Esophagus (tissue), 2 donors: Measurements from ENCODE around the gene EFCAB10. TPM values are rescaled to one million over a fixed set of nuclear protein-coding genes. Genes with fewer than 3 reads are reported as not detected.
"Not testable (repeated sequence)": the region's sequence is repeated elsewhere in the genome, so short reads cannot be mapped to it uniquely, and the experiment has no call there.

Source experiments
- H3K27ac ChIP-seq, 2 donors: one replicate each; pipeline ENCODE4 v1.5.1; 2013; ENCODE audit warnings: low read depth in 2 of 2, mild to moderate bottlenecking in 2 of 2, inconsistent platforms in 1 of 2, low read length in 1 of 2, moderate library complexity in 1 of 2
- H3K27me3 ChIP-seq, 2 donors: one replicate each; pipeline ENCODE4 v1.6.1; 2013; ENCODE audit warnings: low read length in 2 of 2, control low read depth in 1 of 2, mild to moderate bottlenecking in 1 of 2; ENCODE audit not compliant: insufficient read depth in 2 of 2, control insufficient read depth in 1 of 2
- H3K36me3 ChIP-seq, 2 donors: one replicate each; pipeline ENCODE4 v1.6.1; 2013; ENCODE audit warnings: low read length in 1 of 2; ENCODE audit not compliant: control insufficient read depth in 2 of 2, insufficient read depth in 2 of 2
- H3K4me1 ChIP-seq, 2 donors: one replicate each; pipeline ENCODE4 v1.6.1; 2013; ENCODE audit warnings: low read length in 1 of 2; ENCODE audit not compliant: control insufficient read depth in 2 of 2, insufficient read depth in 2 of 2
- H3K4me3 ChIP-seq, 2 donors: one replicate each; pipeline ENCODE4 v1.5.1; 2013; ENCODE audit warnings: low read length in 2 of 2, mild to moderate bottlenecking in 2 of 2, low read depth in 1 of 2, moderate library complexity in 1 of 2
- H3K9me3 ChIP-seq, 2 donors: one replicate each; pipeline ENCODE4 v1.6.1; 2013; ENCODE audit warnings: mild to moderate bottlenecking in 2 of 2, low read depth in 1 of 2, low read length in 1 of 2, moderate library complexity in 1 of 2; ENCODE audit not compliant: control insufficient read depth in 2 of 2, insufficient read depth in 1 of 2
- WGBS, 2 donors: extraction: QIAGEN DNeasy Blood & Tissue Kit; methylation state at CpG; one replicate each; pipeline ENCODE4 v1.1.7; 2013; 5-methylcytosine and 5-hydroxymethylcytosine counted together
- polyA plus RNA-seq, 2 donors: library from polyadenylated mRNA; stranded (reverse); fragments of 200-250 nt; gene quantifications; one replicate each; pipeline ENCODE4 v1.2.3, GENCODE V29; 2013
- donor health status: healthy with polysubstance abuse.
- donor health status: Bipolar disorder and iron deficiency.

Gene EFCAB10
- polyA plus RNA-seq, 2 donors, result 0.02 TPM; not detected in 1

DNA sequence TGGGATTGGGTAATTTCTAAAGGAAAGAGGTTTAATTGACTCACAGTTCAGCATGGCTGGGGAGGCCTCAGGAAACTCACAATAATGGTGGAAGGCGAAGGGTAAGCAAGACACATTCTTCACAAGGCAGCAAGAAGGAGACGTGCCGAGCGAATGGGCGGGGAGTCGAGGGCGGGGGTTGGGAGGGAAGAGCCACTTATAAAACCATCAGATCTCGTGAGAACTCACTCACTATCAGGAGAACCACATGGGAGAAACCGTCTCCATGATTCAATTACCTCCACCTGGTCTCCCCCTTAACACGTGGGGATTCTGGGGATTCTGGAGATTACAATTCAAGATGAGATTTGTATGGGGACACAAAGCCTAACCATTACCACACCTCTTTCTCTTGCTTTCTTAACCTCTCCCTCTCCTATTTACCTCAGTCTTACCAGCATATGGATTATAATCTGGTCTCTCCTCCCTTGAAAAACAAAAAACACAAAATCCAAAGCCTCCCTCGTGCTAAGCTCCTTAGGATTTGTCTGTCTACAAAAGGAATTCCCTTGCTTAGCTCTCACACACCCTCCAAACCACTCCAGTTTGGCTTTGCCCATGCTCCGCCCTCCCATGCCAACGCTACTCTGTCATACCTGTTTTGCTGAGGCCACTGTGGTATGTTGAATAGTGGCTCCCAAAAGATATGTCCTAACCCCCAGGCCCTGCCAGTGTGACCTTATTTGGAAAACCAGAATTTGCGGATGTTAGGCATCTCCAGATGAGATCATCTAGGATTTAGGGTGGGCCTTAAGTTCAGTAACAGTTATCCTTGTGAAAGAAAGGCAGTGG, 19.6 kb upstream of the EFCAB10 start:
- H3K36me3 ChIP-seq, result no peaks in the 10 kb centered on the region
- H3K4me3 ChIP-seq, result no peak overlapping the region
- H3K9me3 ChIP-seq, result no peaks in the 10 kb centered on the region
- no peak overlapping the region for H3K27ac ChIP-seq
- no peaks in the 10 kb centered on the region for H3K27me3 ChIP-seq
- H3K4me1 ChIP-seq, result no peaks in the 10 kb centered on the region
- 75% methylated on average over 14 of the region's 14 CpGs for WGBS, 2 donors

DNA sequence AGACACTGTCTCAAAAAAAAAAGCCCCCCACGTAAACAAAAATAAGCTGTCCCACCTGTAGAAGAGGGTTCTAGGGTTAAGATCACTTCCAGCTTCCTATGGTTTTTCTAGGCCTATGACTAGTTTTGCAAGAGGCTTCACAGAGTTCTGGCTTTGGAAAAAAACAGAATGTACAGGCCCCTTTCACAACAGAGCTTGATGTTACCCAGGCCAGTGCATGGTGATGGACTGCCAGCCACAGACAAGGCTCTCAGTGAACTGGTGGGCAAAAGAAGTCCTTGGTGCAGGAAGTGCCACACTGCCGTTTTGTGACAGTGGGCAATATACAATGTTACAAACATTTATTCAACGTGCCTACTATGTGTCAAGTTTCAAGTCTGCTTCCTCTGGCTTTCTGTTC, 18.3 kb upstream of the EFCAB10 start:
- Histone ChIP-seq H3K27ac (no peak overlapping the region), H3K4me3 (no peak overlapping the region)
- 72 to 76% methylated on average over 3 of the region's 3 CpGs for WGBS, 2 donors

GRCh38 chr7:105599080-105599479, 17.8 kb upstream of the EFCAB10 start:
- 85 to 86% methylated on average over 8 of the region's 8 CpGs for WGBS, 2 donors
- not testable (repeated sequence) for H3K4me3 ChIP-seq

More for the DNA sequence above, 18.3 kb upstream of the EFCAB10 start:
- Histone ChIP-seq H3K9me3 (no peaks in the 10 kb centered on the region), H3K27me3 (no peaks in the 10 kb centered on the region), H3K36me3 (no peaks in the 10 kb centered on the region), H3K4me1 (no peaks in the 10 kb centered on the region)

DNA sequence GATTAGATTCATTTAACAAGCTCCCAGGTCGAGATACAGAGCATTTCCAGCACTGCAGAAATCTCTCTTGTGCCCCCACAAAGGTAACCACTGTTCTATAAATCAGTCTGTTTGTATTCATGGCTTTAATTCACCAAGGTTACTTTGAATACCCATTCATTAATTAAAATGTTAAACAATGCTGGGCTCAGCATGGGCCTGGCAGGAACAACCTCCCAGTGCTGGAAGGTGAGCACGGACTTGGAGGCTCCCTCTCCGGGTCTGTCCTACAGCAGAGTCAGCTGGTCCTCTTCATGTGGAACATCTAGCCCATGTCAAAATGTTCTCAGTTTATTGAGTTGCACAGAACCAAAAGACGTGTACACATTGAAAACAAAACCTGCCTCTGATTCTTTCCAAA, 15.6 kb upstream of the EFCAB10 start:
- 51 to 52% methylated on average over 4 of the region's 4 CpGs for WGBS, 2 donors
- Histone ChIP-seq H3K27ac (no peak overlapping the region), H3K4me3 (no peak overlapping the region), H3K27me3 (no peaks in the 10 kb centered on the region), H3K36me3 (no peaks in the 10 kb centered on the region), H3K9me3 (no peaks in the 10 kb centered on the region), H3K4me1 (no peaks in the 10 kb centered on the region)

More at GRCh38 chr7:105599080-105599479, 17.8 kb upstream of the EFCAB10 start:
- not testable (repeated sequence) for H3K27ac ChIP-seq, H3K4me1 ChIP-seq, H3K36me3 ChIP-seq, H3K9me3 ChIP-seq, H3K27me3 ChIP-seq

GRCh38 chr7:105594034-105594433, 12.7 kb upstream of the EFCAB10 start:
- no peaks in the 10 kb centered on the region for H3K36me3 ChIP-seq
- no peaks in the 10 kb centered on the region for H3K9me3 ChIP-seq
- H3K4me3 ChIP-seq, result no peak overlapping the region
- no peak overlapping the region for H3K27ac ChIP-seq
- no peaks in the 10 kb centered on the region for H3K27me3 ChIP-seq
- 33 to 42% methylated on average over 3 of the region's 3 CpGs for WGBS, 2 donors
- no peaks in the 10 kb centered on the region for H3K4me1 ChIP-seq

GRCh38 chr7:105591522-105591921, 10.2 kb upstream of the EFCAB10 start:
- Histone ChIP-seq H3K4me3 (no peak overlapping the region), H3K27me3 (no peaks in the 10 kb centered on the region), H3K4me1 (no peaks in the 10 kb centered on the region), H3K27ac (no peak overlapping the region), H3K36me3 (no peaks in the 10 kb centered on the region), H3K9me3 (no peaks in the 10 kb centered on the region)
- 65 to 75% methylated on average over 2 of the region's 2 CpGs for WGBS, 2 donors

GRCh38 chr7:105590793-105591192, 9.5 kb upstream of the EFCAB10 start:
- 80 to 87% methylated on average over 5 of the region's 5 CpGs for WGBS, 2 donors
- no peak overlapping the region for H3K27ac ChIP-seq
- H3K4me1 ChIP-seq, result no peaks in the 10 kb centered on the region

GRCh38 chr7:105589356-105590077, 8.2 kb upstream of the EFCAB10 start:
- no peak overlapping the region for H3K27ac ChIP-seq
- H3K9me3 ChIP-seq, result no peaks in the 10 kb centered on the region
- WGBS, 2 donors, result 32 to 33% methylated on average over 6 of the region's 6 CpGs
- H3K4me1 ChIP-seq, result no peaks in the 10 kb centered on the region
- no peaks in the 10 kb centered on the region for H3K36me3 ChIP-seq
- H3K27me3 ChIP-seq, result no peaks in the 10 kb centered on the region
- no peak overlapping the region for H3K4me3 ChIP-seq

More at GRCh38 chr7:105590793-105591192, 9.5 kb upstream of the EFCAB10 start:
- Histone ChIP-seq H3K36me3 (no peaks in the 10 kb centered on the region), H3K27me3 (no peaks in the 10 kb centered on the region), H3K4me3 (no peak overlapping the region), H3K9me3 (no peaks in the 10 kb centered on the region)

DNA sequence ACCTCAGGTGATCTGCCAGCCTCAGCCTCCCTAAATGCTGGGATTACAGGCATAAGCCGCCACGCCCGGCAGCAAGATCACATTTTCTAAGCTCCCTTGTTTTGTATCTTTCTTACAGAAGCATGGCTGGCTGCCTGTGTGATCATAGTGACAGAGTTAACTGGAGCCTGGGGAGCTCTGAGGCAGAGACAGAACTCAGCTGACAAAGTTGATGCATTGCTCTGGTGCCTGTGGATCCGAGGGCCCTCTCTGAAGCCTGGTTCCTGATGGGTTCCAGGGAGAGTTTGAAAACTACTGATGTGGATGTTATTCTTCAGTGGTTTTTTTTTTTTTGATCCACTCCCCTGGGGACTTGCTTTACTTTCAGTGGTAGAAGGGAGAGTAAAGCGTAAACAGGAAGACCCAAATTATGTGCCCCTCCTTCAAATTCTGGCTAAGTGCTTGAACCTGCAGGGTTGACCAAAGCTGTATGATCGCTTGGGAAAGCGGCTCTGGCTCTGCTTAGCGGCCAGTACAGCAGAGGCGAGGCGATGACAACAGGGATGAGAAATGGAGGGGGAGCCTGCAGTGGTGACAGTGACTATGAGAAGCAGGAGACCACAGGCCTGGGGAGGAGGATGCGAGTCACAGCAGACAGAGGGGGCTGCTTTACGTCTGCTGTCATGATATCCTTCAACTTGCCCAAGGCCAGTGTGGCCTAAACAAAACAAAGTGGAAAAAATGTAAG, 6.8 kb upstream of the EFCAB10 start:
- 83 to 86% methylated on average over 12 of the region's 12 CpGs for WGBS, 2 donors
- no peak overlapping the region for H3K4me3 ChIP-seq
- no peaks in the 10 kb centered on the region for H3K27me3 ChIP-seq
- no peaks in the 10 kb centered on the region for H3K36me3 ChIP-seq
- H3K9me3 ChIP-seq, result no peaks in the 10 kb centered on the region
- no peaks in the 10 kb centered on the region for H3K4me1 ChIP-seq
- no peak overlapping the region for H3K27ac ChIP-seq
